OCI-LY3 (cell line): Measurements from ENCODE around the gene ATP5PB.

Experiments used
- CTCF ChIP-seq: fragments of 200-600, 300-600 bp; sonication (generic); IDR thresholded peaks from 2 replicates; pipeline ENCODE4 v1.5.1; 2014; ENCODE audit warnings: antibody characterized with exemption, low read length, low read depth
- EZH2phosphoT487 ChIP-seq: fragments of 200-600 bp; shearing (Covaris generic); IDR thresholded peaks from 2 replicates; pipeline ENCODE4 v1.6.1; 2018; ENCODE audit warnings: antibody characterized with exemption, mixed run types, low read depth

GRCh38 chr1:111504097-111504496 is 54.8 kb downstream of the ATP5PB start:
- TF ChIP-seq CTCF = no peak
- TF ChIP-seq EZH2phosphoT487 = no peak
